Measurements from ENCODE around the gene TBKBP1. TPM values are rescaled to one million over a fixed set of nuclear protein-coding genes. Genes with fewer than 3 reads are reported as not detected.

The TBKBP1 gene
- total and polyA plus RNA-seq, 2 donors from 2014 or later: 10.1 to 11.2 TPM

DNA sequence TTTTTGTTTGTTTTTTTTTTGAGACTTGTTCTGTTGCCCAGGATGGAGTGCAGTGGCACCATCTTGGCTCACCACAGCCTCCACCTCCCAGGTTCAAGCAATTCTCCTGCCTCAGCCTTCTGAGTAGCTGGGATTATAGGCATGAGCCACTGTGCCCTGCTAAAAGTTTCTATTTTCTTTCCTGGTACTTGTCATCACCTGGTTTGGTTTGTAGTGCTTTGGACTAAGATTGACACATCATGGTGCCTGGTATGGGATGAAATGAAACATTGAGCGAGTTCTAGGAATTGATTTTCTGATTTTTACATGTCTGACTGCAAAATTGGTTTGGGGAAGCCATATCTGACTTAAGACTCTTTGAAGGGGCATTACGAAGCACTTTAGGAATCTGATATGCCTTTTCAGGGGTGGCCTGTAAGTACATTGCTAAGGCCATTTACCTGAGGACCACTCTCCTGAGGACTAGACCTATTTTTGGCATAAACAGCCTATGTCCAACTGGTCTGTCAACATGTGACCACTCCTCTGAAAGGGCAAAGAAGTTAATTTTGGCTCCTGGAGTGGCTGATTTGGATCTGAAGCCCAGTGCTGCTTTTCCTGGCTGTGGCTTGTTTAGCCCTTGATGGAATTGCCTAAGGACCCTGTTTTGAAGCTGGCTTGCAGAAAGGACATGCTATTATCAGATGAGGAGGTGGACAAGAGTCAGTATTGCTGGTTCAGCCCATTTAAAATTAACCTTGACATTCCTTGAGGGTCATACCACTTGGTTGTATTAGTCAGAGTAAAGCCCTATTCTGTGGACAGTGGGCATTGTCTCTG is 18.4 kb upstream of the TBKBP1 start:
- H3K36me3 ChIP-seq (ENCODE audit: control insufficient read depth in 2 of 3, insufficient read depth in 3 of 3, low read length in 3 of 3): peaks cover 25 to 88% (median 62%) of the 10 kb centered on the region in 3 donors
- no peak for DNase-seq
- TF ChIP-seq, protein P1, sequence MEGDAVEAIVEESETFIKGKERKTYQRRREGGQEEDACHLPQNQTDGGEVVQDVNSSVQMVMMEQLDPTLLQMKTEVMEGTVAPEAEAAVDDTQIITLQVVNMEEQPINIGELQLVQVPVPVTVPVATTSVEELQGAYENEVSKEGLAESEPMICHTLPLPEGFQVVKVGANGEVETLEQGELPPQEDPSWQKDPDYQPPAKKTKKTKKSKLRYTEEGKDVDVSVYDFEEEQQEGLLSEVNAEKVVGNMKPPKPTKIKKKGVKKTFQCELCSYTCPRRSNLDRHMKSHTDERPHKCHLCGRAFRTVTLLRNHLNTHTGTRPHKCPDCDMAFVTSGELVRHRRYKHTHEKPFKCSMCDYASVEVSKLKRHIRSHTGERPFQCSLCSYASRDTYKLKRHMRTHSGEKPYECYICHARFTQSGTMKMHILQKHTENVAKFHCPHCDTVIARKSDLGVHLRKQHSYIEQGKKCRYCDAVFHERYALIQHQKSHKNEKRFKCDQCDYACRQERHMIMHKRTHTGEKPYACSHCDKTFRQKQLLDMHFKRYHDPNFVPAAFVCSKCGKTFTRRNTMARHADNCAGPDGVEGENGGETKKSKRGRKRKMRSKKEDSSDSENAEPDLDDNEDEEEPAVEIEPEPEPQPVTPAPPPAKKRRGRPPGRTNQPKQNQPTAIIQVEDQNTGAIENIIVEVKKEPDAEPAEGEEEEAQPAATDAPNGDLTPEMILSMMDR (IDR thresholded peaks at IDR 0.05; ENCODE audit: borderline replicate concordance, extremely low read depth, insufficient read depth): no peak
- H3K4me1 ChIP-seq (ENCODE audit: control insufficient read depth in 2 of 3, insufficient read depth in 2 of 3, low read depth in 1 of 3, low read length in 3 of 3): no peaks in the 10 kb centered on the region
- H3K27me3 ChIP-seq (ENCODE audit: control insufficient read depth, insufficient read depth, low read length): no peaks in the 10 kb centered on the region
- H3K9me3 ChIP-seq (ENCODE audit: control insufficient read depth in 2 of 3, insufficient read depth in 1 of 3, low read length in 3 of 3): no peaks in the 10 kb centered on the region
- no peak overlapping the region for H3K9ac ChIP-seq (ENCODE audit: low read length in 3 of 3)
- no peak for FAIRE-seq
- no peak overlapping the region for H3K27ac ChIP-seq (ENCODE audit: low read depth in 2 of 2, low read length in 2 of 2)
- intact Hi-C loops (cut with DNase I): no loop called here
- no peak overlapping the region for H3K4me3 ChIP-seq (ENCODE audit: low read length in 3 of 3)

DNA sequence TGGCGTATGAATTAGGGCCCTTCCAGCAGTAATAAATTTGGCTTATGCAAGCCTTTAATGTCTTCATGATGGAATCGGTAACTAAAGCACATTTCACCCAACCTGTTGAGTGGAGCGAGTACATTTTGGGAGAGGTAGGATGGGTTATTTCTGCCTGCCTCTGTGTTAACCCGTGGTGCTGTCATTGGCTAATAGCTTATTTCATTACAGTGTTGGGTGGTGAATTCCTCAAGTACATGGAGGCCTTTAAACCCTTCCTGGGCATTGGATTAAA is 17.8 kb upstream of the TBKBP1 start:
- DNase-seq (no peak), FAIRE-seq (no peak)
- H3K9me3 ChIP-seq (ENCODE audit: control insufficient read depth in 2 of 3, insufficient read depth in 1 of 3, low read length in 3 of 3): no peaks in the 10 kb centered on the region
- H3K36me3 ChIP-seq (ENCODE audit: control insufficient read depth in 2 of 3, insufficient read depth in 3 of 3, low read length in 3 of 3): peaks cover 25 to 87% (median 61%) of the 10 kb centered on the region in 3 donors
- intact Hi-C loops (cut with DNase I): no loop called here
- no peak overlapping the region for H3K27ac ChIP-seq (ENCODE audit: low read depth in 2 of 2, low read length in 2 of 2)
- H3K9ac ChIP-seq (ENCODE audit: low read length in 3 of 3): no peak overlapping the region
- TF ChIP-seq, protein P1 (IDR thresholded peaks at IDR 0.05; ENCODE audit: borderline replicate concordance, extremely low read depth, insufficient read depth): no peak
- H3K27me3 ChIP-seq (ENCODE audit: control insufficient read depth, insufficient read depth, low read length): no peaks in the 10 kb centered on the region
- no peak overlapping the region for H3K4me3 ChIP-seq (ENCODE audit: low read length in 3 of 3)
- no peaks in the 10 kb centered on the region for H3K4me1 ChIP-seq (ENCODE audit: control insufficient read depth in 2 of 3, insufficient read depth in 2 of 3, low read depth in 1 of 3, low read length in 3 of 3)

DNA sequence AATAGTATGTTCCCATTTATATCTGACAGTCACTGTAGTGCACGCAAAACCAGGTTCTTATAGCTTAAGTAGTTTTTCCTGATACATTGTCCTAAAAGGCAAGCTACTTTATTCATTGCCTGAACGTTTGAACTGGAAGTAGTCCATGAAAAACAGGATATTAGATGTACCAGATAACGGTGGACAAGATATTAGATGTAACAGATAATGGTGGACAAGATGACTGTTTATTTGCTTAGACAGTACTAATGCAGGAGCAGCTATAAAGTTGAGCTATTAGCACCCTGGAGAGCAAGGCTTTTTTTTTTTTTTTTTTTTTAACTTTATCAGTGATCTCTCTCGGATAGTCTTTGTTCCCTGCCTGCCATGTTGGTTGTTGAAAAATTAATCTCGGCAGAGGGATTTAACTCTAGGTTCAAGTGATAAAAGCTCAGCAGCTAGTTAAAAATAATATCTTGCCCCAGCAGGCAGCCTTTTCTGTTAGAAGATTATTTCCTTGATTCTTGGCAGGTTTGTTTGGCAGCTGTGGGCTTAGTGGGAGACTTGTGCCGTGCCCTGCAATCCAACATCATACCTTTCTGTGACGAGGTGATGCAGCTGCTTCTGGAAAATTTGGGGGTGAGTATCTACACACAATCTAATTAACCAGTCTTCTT is 17.3 kb upstream of the TBKBP1 start:
- Histone ChIP-seq H3K27me3 (ENCODE audit: control insufficient read depth, insufficient read depth, low read length) (no peaks in the 10 kb centered on the region), H3K9ac (ENCODE audit: low read length in 3 of 3) (no peak overlapping the region), H3K27ac (ENCODE audit: low read depth in 2 of 2, low read length in 2 of 2) (no peak overlapping the region), H3K36me3 (ENCODE audit: control insufficient read depth in 2 of 3, insufficient read depth in 3 of 3, low read length in 3 of 3) (peaks cover 25 to 85% (median 60%) of the 10 kb centered on the region in 3 donors), H3K4me3 (ENCODE audit: low read length in 3 of 3) (no peak overlapping the region), H3K4me1 (ENCODE audit: control insufficient read depth in 2 of 3, insufficient read depth in 2 of 3, low read depth in 1 of 3, low read length in 3 of 3) (no peaks in the 10 kb centered on the region), H3K9me3 (ENCODE audit: control insufficient read depth in 2 of 3, insufficient read depth in 1 of 3, low read length in 3 of 3) (no peaks in the 10 kb centered on the region)
- TF ChIP-seq, protein P1 (IDR thresholded peaks at IDR 0.05; ENCODE audit: borderline replicate concordance, extremely low read depth, insufficient read depth): no peak
- DNase-seq (no peak), FAIRE-seq (no peak)
- intact Hi-C loops (cut with DNase I): no loop called here
